Measurements from ENCODE around the gene TMEM150B.

TMEM150B gene

DNA sequence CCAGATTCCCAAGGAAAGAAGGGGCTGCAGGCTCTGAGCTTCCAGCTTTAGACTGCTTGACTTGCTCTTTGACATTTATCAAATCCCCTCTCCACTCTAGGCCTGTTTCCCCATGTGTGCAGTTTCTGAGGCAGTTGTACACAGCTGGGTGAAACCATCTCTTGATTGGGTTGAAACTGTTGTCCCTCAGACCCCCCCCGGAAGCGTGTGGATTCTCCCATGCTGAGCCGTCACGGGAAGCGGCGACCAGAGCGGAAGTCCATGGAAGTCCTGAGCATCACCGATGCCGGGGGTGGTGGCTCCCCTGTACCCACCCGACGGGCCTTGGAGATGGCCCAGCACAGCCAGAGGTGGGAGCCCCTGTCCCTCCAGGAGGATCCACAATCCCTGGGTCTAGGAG lies 21.7 kb downstream of the TMEM150B start:
- DNase-seq = no peak

DNA sequence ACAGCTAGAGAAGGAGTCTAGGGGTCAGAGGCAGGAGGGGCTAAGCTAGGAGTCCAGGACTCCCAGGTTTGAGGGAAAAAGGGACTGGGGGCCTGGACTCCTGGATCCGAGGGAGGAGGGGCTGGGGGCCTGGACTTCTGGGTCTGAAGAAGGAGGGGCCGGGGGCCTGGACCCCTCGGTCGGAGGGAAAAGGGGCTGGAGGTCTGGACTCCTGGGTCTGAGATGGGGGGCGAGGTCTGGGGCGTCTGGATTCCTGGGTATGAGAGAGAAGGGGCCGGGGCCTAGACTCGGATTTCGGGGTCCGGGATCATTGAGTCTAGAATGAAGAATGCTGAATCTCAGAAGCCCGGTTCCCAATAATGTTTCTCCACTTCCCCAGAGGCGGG lies 22.8 kb downstream of the TMEM150B start:
- DNase-seq = no peak

DNA sequence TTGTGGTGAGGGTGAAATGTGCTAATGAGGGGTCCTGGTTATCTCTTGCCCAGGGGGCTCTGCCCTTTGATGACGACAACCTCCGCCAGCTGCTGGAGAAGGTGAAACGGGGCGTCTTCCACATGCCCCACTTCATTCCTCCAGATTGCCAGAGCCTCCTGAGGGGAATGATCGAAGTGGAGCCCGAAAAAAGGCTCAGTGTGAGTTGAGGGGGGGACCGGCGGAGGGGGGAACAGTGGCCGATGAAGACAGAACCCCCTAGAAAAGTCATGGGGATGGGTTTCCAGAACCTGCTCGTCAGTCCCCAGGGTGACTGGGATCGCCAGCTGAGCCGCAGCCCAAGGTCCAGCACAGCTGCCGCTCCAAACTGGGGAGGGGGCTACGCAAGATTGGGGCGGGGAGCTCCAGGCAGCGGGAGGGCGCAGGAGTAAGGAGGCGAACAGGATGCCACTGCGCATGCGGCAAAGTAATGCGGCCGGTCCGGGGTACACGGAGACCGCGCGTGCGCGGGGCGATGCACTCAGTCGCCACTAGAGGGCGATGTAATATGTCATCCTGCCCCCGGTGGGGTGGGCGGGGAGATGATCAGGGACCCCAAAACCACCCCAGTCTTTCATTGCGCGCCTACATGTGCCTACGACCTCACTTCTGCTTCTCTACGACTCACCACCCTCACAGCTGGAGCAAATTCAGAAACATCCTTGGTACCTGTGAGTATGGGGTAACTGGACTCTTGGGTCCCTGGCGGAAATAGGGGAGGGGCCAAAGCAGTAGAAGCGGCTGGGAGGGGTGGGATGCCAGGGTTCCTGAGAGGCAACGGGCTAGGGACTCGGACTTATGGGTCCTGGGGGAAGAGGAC lies 23.5 kb downstream of the TMEM150B start:
- peak; percentile 96 for DNase-seq

DNA sequence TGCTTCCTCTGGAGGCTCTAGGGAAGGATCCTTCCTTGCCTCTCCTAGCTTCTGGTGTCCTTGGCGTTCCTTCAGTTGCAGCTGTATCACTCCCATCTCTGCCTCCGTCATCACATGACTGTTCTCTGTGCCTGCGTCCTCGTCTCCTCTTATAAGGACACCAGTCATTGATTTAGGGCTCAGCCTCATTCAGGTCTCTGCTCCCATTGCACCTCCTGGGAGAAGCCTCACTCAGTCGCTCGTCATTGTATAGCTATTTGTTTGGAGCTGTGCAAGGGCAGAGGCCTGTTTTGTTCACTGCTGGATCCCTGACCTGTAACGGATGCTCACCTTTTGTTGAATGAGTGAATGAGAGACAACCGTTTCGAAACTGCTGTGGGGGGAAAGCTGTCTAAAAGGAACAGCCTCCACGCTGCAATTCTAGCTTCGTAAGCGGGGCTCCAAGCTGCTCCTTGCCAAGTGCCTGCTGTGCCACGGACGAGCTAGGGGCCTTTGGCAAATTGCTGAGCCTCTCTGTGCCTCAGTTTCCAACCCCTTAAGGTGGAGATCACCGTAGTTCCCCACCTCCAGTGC lies 24.2 kb downstream of the TMEM150B start:
- DNase-seq = no peak

DNA sequence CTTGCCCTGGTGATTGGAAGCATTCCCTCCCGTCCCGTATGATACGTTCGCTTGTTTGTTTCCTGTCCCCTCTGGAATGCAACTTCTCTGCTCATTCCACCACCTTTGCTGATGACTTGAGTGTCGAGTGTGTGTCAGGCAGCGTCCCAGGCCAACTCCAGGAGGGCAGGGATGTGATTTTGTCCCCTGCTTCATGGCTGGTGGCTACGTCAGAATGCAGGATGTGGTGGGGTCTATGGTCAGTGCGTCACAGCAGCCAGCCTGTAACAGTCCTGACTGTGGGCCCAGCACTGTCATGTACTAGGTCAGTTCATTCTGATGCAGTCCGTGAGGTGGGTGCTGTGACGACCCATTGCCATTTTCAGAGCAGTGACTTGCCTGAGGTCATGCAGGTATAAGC lies 25.1 kb downstream of the TMEM150B start:
- DNase-seq = no peak

DNA sequence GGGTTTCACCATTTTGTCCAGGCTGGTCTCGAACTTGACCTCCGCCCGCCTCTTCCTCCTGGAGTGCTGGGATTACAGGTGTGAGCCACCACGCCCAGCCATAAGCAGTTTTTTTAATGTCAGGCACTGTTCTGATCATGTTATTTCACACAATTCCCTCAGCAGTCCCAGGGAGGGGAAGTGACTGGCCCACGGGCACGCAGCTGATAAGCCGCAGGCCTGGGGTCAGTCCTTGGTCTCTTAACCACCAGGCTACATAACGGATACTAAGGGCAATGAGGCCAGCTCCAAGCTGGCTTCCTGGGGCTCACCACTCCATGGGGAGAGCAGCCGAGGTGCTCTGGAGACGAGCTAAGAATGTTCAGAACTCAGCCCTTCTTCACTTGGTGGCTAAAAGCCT lies 27.9 kb downstream of the TMEM150B start:
- no peak for DNase-seq

DNA sequence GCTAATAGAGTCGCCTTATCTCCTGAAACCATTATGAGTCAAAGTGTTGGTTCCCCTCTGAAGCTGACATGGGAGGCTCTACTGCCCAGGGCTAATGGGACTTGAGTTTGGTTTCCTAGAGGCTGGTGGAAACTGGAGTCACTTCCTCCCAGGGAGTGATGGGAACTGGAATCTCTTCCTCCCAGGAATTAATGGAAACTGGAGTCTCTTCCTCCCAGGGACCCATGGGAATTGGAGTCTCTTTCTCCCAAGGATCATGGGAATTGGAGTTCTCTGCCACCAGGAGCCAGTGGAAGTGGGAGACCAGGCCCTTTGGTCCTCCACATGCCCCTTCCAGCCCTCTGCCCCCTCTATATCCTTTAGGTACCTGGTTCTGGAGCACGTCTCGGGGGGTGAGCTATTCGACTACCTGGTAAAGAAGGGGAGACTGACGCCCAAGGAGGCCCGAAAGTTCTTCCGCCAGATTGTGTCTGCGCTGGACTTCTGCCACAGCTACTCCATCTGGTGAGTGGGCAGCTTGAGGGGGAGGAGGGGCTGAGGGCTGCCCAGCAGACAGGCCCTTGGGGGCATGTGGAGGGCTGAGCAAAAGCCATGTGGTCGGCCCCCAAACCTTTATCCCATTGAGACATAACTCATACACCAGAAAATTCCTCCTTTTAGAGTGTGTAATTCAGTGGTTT lies 35.9 kb downstream of the TMEM150B start:
- no peak for DNase-seq

DNA sequence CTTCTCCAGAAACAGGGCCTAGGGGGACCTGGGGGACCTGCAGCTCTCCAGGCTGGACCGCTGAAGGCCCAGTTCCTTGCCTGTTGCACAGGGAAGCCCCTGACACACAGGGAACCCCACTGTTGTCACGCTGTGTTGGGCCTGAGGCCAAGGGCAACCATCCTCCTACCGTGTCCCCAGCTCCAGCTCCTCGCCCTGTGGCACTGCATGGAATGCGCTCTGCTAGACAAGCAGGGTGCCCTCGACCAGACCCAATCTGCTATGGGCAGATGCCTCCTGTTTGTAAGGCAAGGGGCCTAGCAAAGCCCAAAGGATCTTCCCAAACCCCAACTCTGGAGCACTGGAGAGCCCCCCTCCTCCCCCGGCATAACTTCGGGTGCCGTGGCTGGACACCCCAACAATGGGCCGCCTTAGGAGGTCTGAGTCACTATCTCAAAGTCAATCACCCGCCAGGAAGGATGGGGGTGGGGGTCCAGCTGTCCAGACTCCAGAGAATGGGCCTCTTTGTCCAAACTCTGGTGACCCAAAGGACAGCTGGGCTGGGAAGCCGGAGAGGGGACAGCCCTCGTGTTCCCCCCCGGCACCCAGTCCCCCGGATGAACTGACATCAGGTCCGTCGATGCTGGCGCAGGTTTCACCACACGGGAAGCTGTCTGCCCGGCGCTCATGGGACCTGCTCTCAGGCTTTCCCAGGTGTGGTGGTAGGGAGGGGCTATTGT lies 37.6 kb downstream of the TMEM150B start:
- no peak for DNase-seq

DNA sequence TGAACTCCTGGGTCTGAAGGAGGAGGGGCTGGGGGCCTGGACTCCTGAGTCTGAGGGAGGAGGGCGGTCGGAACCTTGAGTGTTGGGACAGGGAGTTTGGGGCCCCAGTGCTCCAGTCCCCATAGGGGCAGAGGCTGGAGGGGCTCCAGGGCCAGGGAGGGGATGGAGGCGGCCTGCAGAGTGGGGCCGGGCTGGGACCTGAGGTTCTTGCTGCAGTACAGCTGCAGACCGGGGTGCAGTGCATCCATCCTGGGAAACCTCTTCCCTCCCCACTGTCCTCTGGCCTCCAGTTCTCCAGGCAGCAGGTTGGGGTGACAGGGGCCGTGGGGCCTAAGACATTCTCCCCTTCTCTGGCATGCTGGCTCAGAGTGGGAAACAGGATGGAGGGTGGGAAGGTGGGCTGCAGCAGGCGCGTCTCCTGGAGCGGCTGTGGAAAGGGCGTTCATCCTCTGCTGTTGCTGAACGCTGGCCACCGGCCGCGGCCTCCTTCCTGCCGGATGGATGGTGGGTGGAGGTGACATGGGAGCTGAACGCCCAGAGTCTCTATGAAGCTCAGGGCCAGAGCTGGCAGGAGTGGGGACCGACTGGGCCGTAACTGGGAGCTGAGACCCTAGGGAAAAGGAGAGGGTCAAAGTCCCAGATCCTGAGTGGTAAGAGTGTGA lies 39.8 kb downstream of the TMEM150B start:
- DNase-seq = no peak

DNA sequence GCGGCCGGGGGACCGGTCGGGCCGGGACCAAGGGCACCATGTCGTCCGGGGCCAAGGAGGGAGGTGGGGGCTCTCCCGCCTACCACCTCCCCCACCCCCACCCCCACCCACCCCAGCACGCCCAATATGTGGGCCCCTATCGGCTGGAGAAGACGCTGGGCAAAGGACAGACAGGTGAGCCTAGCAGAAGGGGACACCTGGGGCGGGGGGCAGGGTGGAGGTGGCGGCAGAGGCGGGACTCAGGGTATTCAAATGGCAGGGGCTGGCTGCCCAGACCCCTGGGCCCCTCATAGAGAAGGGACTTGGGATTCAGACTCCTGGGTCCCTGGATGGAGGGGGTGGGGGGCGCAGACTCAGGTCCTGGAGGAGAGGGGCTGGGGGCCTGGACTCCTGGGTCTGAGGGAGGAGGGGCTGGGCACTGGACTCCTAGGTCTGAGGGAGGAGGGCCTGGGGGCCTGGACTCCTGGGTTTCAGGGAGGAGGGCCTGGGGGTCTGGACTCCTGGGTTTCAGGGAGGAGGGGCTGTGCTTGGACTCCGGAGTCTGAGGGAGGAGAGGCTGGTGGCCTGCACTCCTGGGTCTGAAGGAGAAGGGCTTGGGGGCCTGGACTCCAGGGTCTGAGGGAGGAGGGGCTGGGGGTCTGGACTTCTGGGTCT lies 40.6 kb downstream of the TMEM150B start:
- DNase-seq = no peak

DNA sequence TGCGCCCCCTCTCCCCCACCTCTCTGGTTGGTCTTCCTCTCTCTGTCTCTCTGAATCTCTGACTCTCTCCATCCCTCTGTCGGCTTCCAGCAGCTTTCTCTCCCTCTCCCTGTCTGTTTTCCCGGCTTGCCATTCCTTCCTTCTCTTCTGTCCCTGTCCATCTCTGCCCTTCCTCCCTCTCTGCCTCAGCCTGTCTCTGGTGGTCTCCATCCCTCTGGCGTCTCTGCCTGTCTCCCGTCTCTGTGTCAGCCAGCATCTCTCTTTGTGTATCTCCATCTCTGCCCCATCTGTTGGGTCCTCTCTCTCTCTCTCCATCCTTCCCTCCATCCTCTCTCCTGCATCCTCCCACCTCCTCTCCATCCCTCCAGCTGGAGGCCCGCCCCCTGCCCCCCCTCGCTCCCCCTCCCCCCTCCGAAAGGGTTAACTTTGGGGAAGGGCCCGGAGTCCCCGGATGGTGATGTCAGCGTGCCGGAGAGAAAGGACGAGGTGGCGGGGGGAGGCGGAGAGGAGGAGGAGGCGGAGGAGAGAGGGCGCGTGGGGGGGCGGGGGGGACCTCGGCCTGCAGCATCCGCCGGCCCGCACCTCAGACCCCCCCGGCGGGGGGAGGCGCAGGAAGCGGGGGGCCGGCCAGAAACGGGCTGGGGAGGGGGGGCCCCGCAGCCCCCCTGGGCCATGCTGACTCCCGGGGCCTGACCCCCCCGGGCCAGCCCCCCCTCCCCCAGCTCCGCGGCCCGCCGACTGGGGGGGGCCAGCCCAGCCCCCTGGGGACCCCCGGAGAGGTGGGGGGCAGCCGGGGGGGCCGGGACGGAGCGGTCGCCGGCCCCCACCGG lies 41.4 kb downstream of the TMEM150B start, which contains the start of gene BRSK1:
BRSK1 (plus strand) TSS at position 450 of the 830 bp plus-strand sequence. CDS start 446 bp downstream, outside the sequence.
- DNase-seq = peak; percentile 31

DNA sequence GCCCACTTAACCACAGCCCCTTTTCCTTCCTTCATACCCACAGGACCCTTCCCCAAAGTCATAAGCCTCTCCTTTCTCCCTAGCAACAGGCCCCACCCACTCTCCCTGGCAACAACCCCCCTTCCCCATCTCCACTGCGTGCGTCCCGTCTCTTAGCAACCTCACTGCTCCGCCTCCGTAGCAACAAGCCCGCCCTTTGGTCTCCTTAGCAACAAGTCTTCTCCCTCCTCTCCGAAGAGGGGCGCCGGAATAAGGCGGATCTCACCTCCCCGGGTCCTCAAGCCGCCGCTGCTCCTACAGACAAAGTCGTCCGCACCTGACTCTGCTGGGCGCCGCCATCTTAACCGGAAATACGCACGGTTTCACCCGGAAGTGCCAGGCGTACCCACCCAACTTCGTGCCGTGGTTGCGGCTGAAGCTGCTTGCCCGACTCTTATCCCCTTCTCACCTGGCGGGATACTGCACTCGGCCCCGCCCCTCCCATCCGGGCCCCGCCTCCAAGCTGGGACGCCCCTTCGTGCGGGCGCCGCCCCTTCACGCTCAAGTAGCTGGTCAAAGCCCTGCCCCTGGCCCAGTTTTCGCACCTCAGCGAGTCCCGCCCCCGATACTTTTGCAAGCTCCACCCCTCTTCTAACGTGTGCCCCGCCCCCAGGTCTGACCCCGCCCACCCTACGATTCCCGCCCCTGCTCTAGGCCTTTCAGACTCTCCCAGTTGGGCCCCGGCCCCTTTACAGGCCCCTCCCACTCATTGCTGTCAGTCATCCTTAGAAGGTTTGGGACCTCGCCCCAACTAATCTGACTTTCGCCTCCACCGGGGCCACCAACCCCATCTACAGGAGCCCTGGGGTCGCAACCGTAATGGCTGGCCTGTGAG lies 45.1 kb downstream of the TMEM150B start, which contains the start of gene HSPBP1:
HSPBP1 (minus strand) TSS at position 341 of the 874 bp plus-strand sequence. CDS start 502 bp downstream, outside the sequence.
- peak; percentile 98 for DNase-seq

DNA sequence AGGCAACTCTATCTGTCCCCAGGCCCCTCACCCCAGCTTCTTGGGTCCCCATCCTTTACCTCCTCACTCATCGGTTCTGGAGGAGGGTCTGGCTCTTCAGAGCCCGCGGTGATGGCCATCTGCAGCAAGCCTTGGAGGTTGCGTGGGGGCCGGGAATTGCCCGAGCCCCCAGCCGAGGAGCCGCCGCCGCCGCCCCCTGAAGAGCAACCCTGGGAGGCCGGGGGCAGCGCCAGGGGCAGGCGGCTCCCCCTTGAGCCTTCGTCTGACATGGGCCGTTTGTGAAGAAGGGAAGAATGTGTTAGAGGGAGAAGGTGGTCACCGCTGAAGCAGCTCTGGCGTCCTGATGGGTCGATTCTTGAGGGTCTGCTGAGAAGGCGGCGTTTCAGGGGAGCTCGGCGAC lies 45.8 kb downstream of the TMEM150B start:
- no peak for DNase-seq

DNA sequence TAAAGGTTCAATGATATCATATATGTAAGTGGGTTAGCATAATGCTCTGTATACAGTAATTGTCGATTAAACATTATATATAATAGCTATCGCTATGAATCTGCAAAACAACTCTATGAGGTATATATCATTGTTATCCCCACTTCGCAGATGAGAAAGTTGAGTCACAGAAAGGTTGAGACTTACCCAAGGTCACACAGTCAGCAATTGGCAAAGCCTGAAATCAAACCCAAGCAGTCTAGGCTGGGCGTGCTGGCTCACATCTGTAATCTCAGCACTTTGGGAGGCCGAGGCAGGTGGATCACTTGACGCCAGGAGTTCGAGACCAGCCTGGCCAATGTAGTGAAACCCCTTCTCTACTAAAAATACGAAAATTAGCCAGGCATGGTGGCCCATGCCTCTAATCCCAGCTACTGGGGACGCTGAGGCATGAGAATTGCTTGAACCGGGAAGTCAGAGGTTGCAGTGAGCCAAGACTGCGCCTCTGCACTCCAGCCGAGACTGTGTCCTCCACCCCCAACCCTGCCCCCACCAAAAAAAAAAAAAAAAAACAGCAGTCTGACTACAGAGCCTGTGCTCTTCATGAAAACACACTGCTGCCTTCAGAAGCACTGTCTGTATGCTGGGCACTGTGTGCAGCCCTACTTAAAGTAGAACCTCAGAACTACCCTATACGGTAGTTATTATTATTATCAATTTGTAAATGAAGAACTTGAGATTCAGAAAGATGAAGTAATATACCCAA lies 46.6 kb downstream of the TMEM150B start:
- no peak for DNase-seq

DNA sequence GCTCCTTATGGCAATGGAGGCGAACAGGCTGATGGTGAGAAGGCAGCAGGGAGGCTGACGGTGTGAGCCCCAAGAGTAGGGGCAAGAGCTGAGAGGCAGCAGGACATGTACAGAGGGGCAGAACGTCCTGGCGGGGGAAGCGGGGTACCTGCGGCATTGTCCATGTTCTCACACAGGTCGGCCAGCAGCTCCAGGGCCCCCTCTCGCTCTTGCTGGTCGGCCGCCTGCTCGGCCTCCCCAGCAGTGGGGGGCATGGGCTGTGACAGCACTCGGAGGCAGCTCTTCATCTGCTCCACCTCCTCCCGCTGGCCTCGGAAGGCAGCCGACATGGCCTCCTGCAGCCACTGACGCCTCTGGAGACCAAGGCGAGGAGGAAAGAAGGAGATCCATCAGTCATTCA lies 47.6 kb downstream of the TMEM150B start:
- no peak for DNase-seq

DNA sequence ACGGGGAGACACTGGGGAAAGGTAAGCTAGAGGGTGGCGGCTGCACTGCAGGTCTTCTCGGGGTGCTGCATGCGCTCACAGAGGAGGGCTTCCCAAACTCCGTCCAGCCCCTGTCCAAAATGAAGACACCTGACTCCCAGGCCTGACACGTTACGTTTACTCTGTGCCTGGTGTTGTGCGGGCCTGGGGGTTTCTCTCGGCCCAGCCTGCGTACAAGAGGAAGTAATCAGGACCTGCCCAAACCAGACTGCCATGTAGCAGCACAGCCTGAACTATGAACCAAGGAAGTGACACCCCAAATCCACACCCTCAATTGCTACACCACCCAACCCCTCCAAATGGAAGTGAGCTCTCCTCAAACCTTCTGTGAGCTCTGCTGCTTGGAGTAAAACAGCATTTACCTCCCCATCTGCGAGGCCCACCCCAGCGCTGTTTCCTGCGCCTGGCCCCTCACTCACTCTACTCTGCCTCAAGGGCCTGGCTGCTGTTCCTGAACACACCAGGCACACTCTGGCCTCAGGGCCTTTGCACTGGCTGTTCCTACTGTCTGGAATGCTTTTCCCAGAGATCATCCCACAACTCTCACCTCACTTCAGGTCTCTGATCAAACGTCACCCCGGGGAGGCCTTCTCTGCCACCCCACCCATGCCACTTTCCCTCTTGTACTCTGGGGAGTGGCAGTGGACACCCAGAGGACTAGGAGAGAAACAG lies 48.3 kb downstream of the TMEM150B start:
- no peak for DNase-seq

DNA sequence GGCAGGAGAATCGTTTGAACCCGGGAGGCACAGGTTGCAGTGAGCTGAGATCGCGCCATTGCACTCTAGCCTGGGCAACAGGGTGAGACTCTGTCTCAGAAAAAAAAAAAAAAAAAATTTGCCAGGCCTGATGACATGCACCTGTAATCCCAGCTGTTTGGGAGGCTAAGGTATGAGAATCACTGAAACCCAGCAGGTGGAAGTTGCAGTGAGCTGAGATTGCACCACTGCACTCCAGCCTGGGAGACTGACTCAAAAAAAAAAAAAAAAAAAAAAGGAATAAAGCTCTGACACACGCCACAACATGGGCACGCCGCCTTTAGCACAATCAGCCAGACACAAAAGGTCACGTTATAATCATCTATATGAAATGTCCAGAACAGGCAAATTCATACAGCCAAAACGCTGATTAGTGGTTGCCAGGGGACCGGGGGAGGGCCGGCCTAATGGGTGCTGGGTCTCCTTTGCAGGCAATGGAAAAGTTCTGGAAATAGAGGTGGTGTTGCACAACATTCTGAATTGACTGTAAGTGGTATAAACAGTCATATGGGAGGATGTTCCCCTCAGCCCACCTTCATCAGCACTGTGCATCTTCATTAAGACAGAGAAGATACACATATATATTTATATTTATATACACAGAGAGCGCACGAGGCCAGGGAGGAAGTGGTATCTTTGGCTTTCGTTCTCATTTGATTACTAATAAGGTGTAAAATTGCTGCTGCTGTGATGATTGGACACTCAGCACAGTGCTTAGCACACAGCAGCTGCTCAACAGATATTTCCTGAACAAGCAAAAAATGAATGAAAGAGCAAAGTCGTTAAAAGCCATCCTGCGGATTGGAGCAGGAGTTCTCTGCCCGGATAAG lies 49.1 kb downstream of the TMEM150B start:
- peak; percentile 48 for DNase-seq

Data from activated CD4-positive, alpha-beta T cell treated with anti-CD3 and anti-CD28 coated beads, Interleukin-2, Interleukin-6, amounts not matched to agents 100 ng/mL and 50 ng/mL, durations not matched to agents 16 hours and 8 hours (primary cell).